IPS DF 6.9 (cell line): ENCODE measurements around the gene OSBPL6.

Experiments used
- DNase-seq: peaks from one replicate; pipeline ENCODE4 v3.0.0-alpha.2; 2013; ENCODE audit warnings: low read depth, low spot score
- H3K27ac ChIP-seq: one replicate; pipeline ENCODE4 v1.5.1; 2013; ENCODE audit warnings: low read length, control low read depth
- H3K27me3 ChIP-seq: 2 replicates; pipeline ENCODE4 v1.6.1; 2013; ENCODE audit warnings: mild to moderate bottlenecking, low read length; ENCODE audit not compliant: control insufficient read depth, insufficient read depth
- H3K36me3 ChIP-seq: 2 replicates; pipeline ENCODE4 v1.6.1; 2013; ENCODE audit warnings: low read length; ENCODE audit not compliant: control insufficient read depth, insufficient read depth
- H3K4me1 ChIP-seq: 2 replicates; pipeline ENCODE4 v1.6.1; 2013; ENCODE audit warnings: low read length; ENCODE audit not compliant: control insufficient read depth, insufficient read depth
- H3K4me3 ChIP-seq: 2 replicates; pipeline ENCODE4 v1.5.1; 2013; ENCODE audit warnings: mild to moderate bottlenecking, low read length
- H3K9me3 ChIP-seq: 2 replicates; pipeline ENCODE4 v1.6.1; 2013; ENCODE audit warnings: low read length, inconsistent platforms; ENCODE audit not compliant: control insufficient read depth, insufficient read depth
- WGBS: extraction: QIAGEN DNeasy Blood & Tissue Kit; methylation state at CpG from one replicate; pipeline ENCODE4 v1.1.7; 2013; ENCODE audit warnings: mixed read lengths, missing lambda C conversion rate; ENCODE audit not compliant: insufficient read length, insufficient coverage; 5-methylcytosine and 5-hydroxymethylcytosine counted together

The OSBPL6 gene

DNA sequence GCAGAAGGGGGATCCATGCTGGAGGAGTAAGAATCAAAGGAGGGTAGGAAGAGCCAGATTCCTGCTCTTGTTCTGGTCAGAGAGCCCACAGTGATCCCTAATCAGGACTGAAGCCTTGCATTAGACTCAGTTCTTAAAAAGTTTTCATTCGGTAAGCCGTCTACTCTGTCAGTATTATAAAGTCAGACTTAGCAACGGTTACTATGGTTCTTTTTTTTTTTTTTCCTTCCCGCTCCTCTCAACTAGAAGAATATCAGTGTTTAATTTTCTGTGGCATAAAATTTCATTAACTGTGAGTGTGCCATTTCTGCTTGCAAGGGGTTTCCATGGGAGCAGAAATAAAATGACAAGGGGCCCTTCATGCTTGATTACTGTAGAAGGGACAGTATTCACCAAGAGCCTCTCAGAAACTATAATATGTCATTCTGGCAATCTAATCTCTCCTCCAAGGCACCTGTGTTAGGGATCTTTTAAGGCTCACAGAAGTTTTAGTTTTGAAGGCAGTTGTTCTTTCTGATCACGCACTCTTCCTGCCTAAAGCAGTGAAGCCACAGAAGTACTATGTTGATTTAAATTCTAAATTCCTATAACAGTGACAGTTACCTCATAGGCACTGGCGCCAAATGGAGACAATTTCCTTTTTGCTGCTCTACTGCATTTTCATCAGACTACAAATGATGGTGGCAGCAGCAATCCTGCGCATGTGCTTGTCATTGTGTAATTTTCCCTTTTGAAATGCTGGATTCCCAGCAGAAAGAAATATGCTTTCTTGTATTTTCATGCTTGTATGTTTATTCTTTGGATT is 57.0 kb downstream of the OSBPL6 start:
- H3K9me3 ChIP-seq = no peaks in the 10 kb centered on the region
- DNase-seq = no peak
- no peak overlapping the region for H3K27ac ChIP-seq
- no CpG with 5 or more reads among the region's 7 CpGs for WGBS
- H3K4me3 ChIP-seq = no peak overlapping the region
- no peaks in the 10 kb centered on the region for H3K27me3 ChIP-seq
- H3K4me1 ChIP-seq = peaks cover 2% of the 10 kb centered on the region; the same call in 1 of the 2 replicates
- H3K36me3 ChIP-seq = no peaks in the 10 kb centered on the region

- DNase-seq = no peak
These were observed 62.2 kb downstream of the OSBPL6 start for GRCh38 chr2:178256382-178257042.

GRCh38 chr2:178257127-178257526 is 62.8 kb downstream of the OSBPL6 start:
- no peak overlapping the region for H3K4me3 ChIP-seq
- WGBS = no CpG with 5 or more reads among the region's 2 CpGs
- peaks cover 2% of the 10 kb centered on the region; the same call in 1 of the 2 replicates for H3K4me1 ChIP-seq
- no peaks in the 10 kb centered on the region for H3K9me3 ChIP-seq
- H3K27ac ChIP-seq = no peak overlapping the region
- no peaks in the 10 kb centered on the region for H3K27me3 ChIP-seq
- no peaks in the 10 kb centered on the region for H3K36me3 ChIP-seq
- no peak for DNase-seq

More at GRCh38 chr2:178256382-178257042, 62.2 kb downstream of the OSBPL6 start:
- Histone ChIP-seq H3K36me3 (no peaks in the 10 kb centered on the region), H3K9me3 (no peaks in the 10 kb centered on the region), H3K27ac (no peak overlapping the region), H3K27me3 (no peaks in the 10 kb centered on the region), H3K4me3 (no peak overlapping the region), H3K4me1 (peaks cover 2% of the 10 kb centered on the region; the same call in 1 of the 2 replicates)
- WGBS = no CpG with 5 or more reads among the region's 6 CpGs

- DNase-seq = no peak
- no peaks in the 10 kb centered on the region for H3K36me3 ChIP-seq
- H3K4me3 ChIP-seq = no peak overlapping the region
- H3K27ac ChIP-seq = no peak overlapping the region
- no peaks in the 10 kb centered on the region for H3K9me3 ChIP-seq
- peaks cover 2% of the 10 kb centered on the region; the same call in 1 of the 2 replicates for H3K4me1 ChIP-seq
- WGBS = no CpG with 5 or more reads among the region's 2 CpGs
- H3K27me3 ChIP-seq = no peaks in the 10 kb centered on the region
These were observed 64.6 kb downstream of the OSBPL6 start for GRCh38 chr2:178258916-178259315.

GRCh38 chr2:178263159-178263860 is 69.0 kb downstream of the OSBPL6 start:
- Histone ChIP-seq H3K36me3 (no peaks in the 10 kb centered on the region), H3K27me3 (no peaks in the 10 kb centered on the region), H3K27ac (no peak overlapping the region), H3K9me3 (no peaks in the 10 kb centered on the region), H3K4me3 (no peak overlapping the region), H3K4me1 (no peaks in the 10 kb centered on the region)
- DNase-seq = no peak
- WGBS = no CpG with 5 or more reads among the region's 13 CpGs

DNA sequence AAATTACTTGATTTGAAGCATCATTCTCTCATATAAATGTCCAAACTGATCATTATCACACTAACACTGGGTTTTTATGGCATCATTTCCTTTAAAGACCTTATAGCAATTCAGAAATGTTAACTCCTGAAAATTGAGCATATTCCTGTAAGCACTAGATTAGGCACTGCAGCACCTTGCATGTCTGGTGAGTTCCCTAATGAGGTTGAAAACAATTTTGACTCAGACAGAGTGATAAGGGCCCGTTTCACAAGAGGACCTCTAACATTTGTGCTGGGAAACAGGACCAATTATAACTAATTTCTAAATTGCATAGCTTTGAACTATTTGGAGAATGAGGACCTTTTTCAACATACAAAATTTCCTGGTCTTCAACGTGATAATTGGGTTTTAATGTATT is 69.9 kb downstream of the OSBPL6 start:
- Histone ChIP-seq H3K4me1 (no peaks in the 10 kb centered on the region), H3K36me3 (no peaks in the 10 kb centered on the region), H3K4me3 (no peak overlapping the region), H3K27me3 (no peaks in the 10 kb centered on the region), H3K27ac (no peak overlapping the region), H3K9me3 (no peaks in the 10 kb centered on the region)
- WGBS = no CpG with 5 or more reads among the region's 2 CpGs
- no peak for DNase-seq

DNA sequence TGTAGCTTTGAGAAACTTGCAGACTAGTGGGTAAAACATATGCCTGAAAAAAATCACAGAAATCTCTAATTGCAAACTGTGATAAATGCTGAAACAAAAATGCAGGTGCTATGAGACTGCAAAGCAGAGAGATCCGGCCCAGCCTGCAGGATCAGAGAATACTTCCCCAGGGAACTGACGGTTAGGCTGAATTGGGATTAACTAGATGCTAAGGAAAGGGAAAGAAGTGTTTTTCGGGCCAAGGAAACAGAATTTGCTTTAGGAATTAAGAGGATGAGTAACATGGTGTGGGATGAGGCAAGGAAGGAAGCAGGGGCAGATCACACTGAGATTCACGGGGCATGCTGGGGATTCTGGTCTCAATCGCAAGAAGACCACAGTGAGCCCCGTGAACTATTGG is 71.5 kb downstream of the OSBPL6 start:
- no peak for DNase-seq
- no CpG with 5 or more reads among the region's 6 CpGs for WGBS
- H3K4me1 ChIP-seq = peaks cover 2% of the 10 kb centered on the region; the same call in 1 of the 2 replicates
- H3K4me3 ChIP-seq = no peak overlapping the region
- H3K9me3 ChIP-seq = no peaks in the 10 kb centered on the region
- no peaks in the 10 kb centered on the region for H3K27me3 ChIP-seq
- no peak overlapping the region for H3K27ac ChIP-seq
- no peaks in the 10 kb centered on the region for H3K36me3 ChIP-seq

GRCh38 chr2:178266445-178266844 is 72.1 kb downstream of the OSBPL6 start:
- WGBS = no CpG with 5 or more reads among the region's 5 CpGs
- peaks cover 2% of the 10 kb centered on the region; the same call in 1 of the 2 replicates for H3K4me1 ChIP-seq
- DNase-seq = no peak
- no peak overlapping the region for H3K4me3 ChIP-seq
- H3K9me3 ChIP-seq = no peaks in the 10 kb centered on the region
- no peaks in the 10 kb centered on the region for H3K36me3 ChIP-seq
- no peak overlapping the region for H3K27ac ChIP-seq
- no peaks in the 10 kb centered on the region for H3K27me3 ChIP-seq

- no peaks in the 10 kb centered on the region for H3K36me3 ChIP-seq
- no peak overlapping the region for H3K27ac ChIP-seq
- no peak for DNase-seq
- H3K4me1 ChIP-seq = peaks cover 2% of the 10 kb centered on the region; the same call in 1 of the 2 replicates
- H3K9me3 ChIP-seq = no peaks in the 10 kb centered on the region
- WGBS = no CpG with 5 or more reads among the region's 2 CpGs
- H3K27me3 ChIP-seq = no peaks in the 10 kb centered on the region
- no peak overlapping the region for H3K4me3 ChIP-seq
These were observed 73.3 kb downstream of the OSBPL6 start for GRCh38 chr2:178267660-178268059.

- Histone ChIP-seq H3K4me3 (no peak overlapping the region), H3K36me3 (no peaks in the 10 kb centered on the region), H3K27me3 (no peaks in the 10 kb centered on the region), H3K4me1 (peaks cover 2% of the 10 kb centered on the region; the same call in 1 of the 2 replicates), H3K27ac (no peak overlapping the region), H3K9me3 (no peaks in the 10 kb centered on the region)
- no peak for DNase-seq
These were observed 74.1 kb downstream of the OSBPL6 start for GRCh38 chr2:178268435-178268834.
